Measurements from ENCODE around the gene EPHB2. TPM values are rescaled to one million over a fixed set of nuclear protein-coding genes. Genes with fewer than 3 reads are reported as not detected.

EPHB2 gene
- total RNA-seq, 4 donors from 2014 or later = 0.32 to 4.0 (median 1.7) TPM

DNA sequence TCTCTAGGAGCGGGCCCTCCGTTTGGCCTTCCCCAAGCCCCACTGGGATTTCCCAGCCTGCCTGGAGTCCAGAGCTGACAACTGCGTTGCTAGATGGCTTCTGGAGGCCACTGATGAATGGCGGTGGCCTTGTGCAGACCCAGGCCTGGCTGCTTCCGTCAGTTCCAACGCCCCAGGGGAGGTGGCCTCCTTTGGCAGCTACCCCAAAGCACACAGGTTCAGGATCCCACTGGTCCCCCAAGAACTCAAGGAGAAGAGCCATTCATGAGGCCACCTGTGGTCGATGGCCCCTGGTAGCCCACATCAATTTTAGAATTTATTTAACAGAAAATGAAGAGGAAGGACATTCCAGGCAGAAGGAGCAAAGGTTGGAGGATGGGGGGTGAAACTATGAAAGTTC is 176.9 kb downstream of the EPHB2 start:
- TF ChIP-seq EP300 (IDR thresholded peaks at IDR 0.05) (no peak), POLR2AphosphoS5 (IDR thresholded peaks at IDR 0.05) (no peak), POLR2A (IDR thresholded peaks at IDR 0.05) (no peak)
- TF ChIP-seq, protein P1, sequence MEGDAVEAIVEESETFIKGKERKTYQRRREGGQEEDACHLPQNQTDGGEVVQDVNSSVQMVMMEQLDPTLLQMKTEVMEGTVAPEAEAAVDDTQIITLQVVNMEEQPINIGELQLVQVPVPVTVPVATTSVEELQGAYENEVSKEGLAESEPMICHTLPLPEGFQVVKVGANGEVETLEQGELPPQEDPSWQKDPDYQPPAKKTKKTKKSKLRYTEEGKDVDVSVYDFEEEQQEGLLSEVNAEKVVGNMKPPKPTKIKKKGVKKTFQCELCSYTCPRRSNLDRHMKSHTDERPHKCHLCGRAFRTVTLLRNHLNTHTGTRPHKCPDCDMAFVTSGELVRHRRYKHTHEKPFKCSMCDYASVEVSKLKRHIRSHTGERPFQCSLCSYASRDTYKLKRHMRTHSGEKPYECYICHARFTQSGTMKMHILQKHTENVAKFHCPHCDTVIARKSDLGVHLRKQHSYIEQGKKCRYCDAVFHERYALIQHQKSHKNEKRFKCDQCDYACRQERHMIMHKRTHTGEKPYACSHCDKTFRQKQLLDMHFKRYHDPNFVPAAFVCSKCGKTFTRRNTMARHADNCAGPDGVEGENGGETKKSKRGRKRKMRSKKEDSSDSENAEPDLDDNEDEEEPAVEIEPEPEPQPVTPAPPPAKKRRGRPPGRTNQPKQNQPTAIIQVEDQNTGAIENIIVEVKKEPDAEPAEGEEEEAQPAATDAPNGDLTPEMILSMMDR (IDR thresholded peaks at IDR 0.05) = no peak
- Histone ChIP-seq H3K9me3 (no peaks in the 10 kb centered on the region), H3K27ac (no peak overlapping the region), H3K4me1 (no peaks in the 10 kb centered on the region), H3K27me3 (no peaks in the 10 kb centered on the region), H3K36me3 (no peaks in the 10 kb centered on the region), H3K4me3 (no peak overlapping the region)
- 60% methylated on average over 5 of the region's 7 CpGs for WGBS
- DNase-seq (ENCODE audit: low spot score in 2 of 2) = no peak

DNA sequence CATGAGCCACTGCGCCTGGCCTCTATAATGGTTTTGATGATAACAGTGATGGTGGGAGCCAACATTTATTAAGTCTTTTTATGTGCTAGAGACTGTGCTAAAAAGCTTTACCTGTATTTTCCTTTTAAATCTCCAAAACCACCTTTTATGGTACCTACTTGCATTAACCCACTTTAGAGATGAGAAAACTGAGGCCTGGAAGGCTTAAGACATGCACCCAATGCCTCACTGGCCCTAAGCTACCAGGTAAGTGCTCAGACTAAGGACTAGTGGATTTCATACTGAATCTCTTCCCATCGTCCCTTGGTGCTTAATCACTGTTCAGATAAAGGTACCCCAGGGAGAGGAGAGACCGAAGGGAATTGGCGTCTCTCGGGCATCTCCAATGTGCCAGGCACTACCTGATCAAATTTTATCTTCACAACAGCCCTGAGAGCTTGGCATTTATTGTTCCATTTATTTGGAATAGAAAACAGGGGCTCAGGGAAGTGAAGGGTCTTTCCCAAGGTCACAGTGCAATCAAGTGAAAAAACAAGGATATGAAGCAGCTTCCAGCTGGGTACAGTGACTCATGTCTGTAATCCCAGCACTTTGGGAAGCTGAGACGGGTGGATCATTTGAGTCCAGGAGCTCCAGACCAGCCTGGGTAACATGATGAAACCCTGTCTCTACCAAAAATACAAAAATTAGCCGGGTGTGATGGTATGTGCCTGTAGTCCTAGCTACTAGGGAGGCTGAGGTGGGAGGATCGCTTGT is 177.9 kb downstream of the EPHB2 start:
- no peaks in the 10 kb centered on the region for H3K27me3 ChIP-seq
- no peaks in the 10 kb centered on the region for H3K4me1 ChIP-seq
- WGBS = 86% methylated on average over 8 of the region's 8 CpGs
- no peak for TF ChIP-seq EP300 (IDR thresholded peaks at IDR 0.05)
- no peaks in the 10 kb centered on the region for H3K9me3 ChIP-seq
- DNase-seq (ENCODE audit: low spot score in 2 of 2) = no peak
- no peaks in the 10 kb centered on the region for H3K36me3 ChIP-seq
- H3K4me3 ChIP-seq = no peak overlapping the region
- H3K27ac ChIP-seq = no peak overlapping the region

DNA sequence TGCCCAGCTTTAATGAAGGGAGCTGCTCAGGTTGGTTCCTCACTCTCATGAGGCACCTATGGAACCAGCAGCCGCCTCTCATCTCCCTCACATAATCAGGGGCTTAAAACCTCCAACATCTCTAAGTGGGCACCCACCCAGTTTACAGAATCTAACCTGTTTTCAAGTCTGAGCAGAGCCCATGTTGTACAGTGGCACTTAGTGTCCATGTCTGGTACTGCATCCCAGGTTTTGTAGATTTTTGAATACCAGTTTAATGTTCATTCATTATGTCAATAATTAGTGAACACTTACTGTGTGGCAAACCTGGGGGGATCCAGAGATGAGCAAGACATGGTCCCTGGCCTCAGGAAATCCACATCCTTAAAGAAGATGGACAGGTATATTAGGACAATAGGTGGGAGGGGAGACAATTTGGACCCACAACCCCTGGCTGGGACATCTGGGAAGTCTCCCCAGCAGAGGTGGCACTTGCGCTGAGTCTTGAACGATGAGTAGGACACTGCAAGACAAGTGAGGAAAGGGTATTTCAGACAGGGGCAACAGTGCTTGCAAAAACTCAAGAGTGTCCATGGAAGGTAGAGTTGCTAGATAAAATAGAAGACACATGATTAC is 178.7 kb downstream of the EPHB2 start:
- WGBS = 79% methylated on average over 3 of the region's 3 CpGs
- H3K36me3 ChIP-seq = no peaks in the 10 kb centered on the region
- H3K27me3 ChIP-seq = no peaks in the 10 kb centered on the region
- H3K27ac ChIP-seq = no peak overlapping the region
- TF ChIP-seq, protein P1 (IDR thresholded peaks at IDR 0.05) = peak; percentile 50 to 78
- TF ChIP-seq POLR2AphosphoS5 (IDR thresholded peaks at IDR 0.05) = no peak
- no peaks in the 10 kb centered on the region for H3K4me1 ChIP-seq
- no peaks in the 10 kb centered on the region for H3K9me3 ChIP-seq
- DNase-seq (ENCODE audit: low spot score in 2 of 2) = no peak
- no peak overlapping the region for H3K4me3 ChIP-seq

DNA sequence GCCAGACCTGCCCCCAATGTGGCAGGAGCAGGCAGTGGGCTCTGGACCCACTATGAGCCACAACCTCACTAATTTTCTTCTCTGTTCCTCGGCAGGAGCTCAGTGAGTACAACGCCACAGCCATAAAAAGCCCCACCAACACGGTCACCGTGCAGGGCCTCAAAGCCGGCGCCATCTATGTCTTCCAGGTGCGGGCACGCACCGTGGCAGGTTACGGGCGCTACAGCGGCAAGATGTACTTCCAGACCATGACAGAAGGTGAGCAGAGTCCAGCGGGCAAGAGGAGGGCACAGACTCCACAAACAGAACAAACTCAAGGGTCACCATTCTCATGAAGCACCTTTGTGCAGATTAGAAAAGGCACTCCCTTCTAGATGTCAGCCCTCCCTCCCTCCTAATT is 182.2 kb downstream of the EPHB2 start:
- no peaks in the 10 kb centered on the region for H3K9me3 ChIP-seq
- no peaks in the 10 kb centered on the region for H3K27me3 ChIP-seq
- no peak for TF ChIP-seq EP300 (IDR thresholded peaks at IDR 0.05)
- TF ChIP-seq POLR2AphosphoS5 (IDR thresholded peaks at IDR 0.05) = no peak
- no peak for TF ChIP-seq POLR2A (IDR thresholded peaks at IDR 0.05)
- TF ChIP-seq, protein P1 (IDR thresholded peaks at IDR 0.05) = no peak
- H3K4me1 ChIP-seq = no peaks in the 10 kb centered on the region
- DNase-seq (ENCODE audit: low spot score in 2 of 2) = no peak
- no peak overlapping the region for H3K27ac ChIP-seq
- no peaks in the 10 kb centered on the region for H3K36me3 ChIP-seq
- WGBS = 99% methylated on average over 11 of the region's 13 CpGs
- H3K4me3 ChIP-seq = no peak overlapping the region

DNA sequence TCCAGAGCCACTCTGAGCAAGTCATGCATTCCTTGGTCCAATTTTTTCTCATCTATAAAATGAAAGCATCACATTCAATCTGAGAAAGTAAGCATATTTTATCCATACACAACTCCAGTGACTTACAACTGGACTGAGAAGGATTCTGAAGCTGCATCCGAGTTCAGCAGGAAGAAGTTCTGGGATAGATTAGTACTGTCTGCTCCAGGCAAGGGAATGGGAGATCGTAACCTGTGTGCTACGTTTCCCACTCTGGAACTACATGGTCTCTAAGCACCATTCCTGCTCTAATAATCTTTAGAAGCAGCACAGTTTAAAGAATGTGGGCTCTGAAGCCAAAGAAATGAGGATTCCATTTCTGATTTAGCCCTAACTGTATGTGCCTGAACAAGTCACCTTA is 182.7 kb downstream of the EPHB2 start:
- Histone ChIP-seq H3K27ac (no peak overlapping the region), H3K4me3 (no peak overlapping the region), H3K4me1 (no peaks in the 10 kb centered on the region), H3K36me3 (no peaks in the 10 kb centered on the region), H3K9me3 (no peaks in the 10 kb centered on the region), H3K27me3 (no peaks in the 10 kb centered on the region)
- no peak for TF ChIP-seq EP300 (IDR thresholded peaks at IDR 0.05)
- TF ChIP-seq, protein P1 (IDR thresholded peaks at IDR 0.05) = no peak
- no peak for TF ChIP-seq POLR2A (IDR thresholded peaks at IDR 0.05)
- no peak for TF ChIP-seq POLR2AphosphoS5 (IDR thresholded peaks at IDR 0.05)
- DNase-seq (ENCODE audit: low spot score in 2 of 2) = no peak
- 96% methylated on average over 3 of the region's 3 CpGs for WGBS

Data from suprapubic skin (tissue), 4 donors.